Activated effector memory CD4-positive, alpha-beta T cell treated with Interleukin-2 at 50 U/mL for 16 hours (primary cell): ENCODE results near the gene GRPEL2.
A peak's percentile ranks its signal among the peaks of the same experiment; 100 is the strongest.

ENCODE experiments used
- DNase-seq: peaks from one replicate; pipeline ENCODE4 v3.0.0-alpha.2; 2020

Gene GRPEL2

GRCh38 chr5:149320791-149321330, 24.4 kb upstream of the GRPEL2 start:
- DNase-seq, result no peak

DNA sequence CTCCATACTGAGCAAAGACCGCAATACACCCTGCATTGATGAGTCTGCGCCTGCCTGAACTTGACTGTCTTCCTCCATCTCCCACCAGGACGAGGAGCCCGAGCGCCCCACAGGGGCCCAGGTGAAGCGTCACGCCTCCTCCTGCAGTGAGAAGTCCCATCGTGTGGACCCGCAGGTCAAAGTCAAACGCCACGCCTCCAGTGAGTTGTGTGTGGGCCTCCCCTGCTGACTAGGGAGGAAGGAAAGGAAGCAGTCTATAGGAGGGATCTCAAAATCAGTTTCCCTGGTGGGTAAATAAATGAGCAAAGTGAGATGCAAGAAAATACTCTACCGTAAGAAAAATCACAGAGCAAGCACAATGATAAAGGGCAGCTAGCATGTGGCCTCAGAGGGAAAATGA, 22.8 kb upstream of the GRPEL2 start:
- DNase-seq, result no peak

- DNase-seq, result no peak
Measured at GRCh38 chr5:149323210-149323609, 22.1 kb upstream of the GRPEL2 start.

DNA sequence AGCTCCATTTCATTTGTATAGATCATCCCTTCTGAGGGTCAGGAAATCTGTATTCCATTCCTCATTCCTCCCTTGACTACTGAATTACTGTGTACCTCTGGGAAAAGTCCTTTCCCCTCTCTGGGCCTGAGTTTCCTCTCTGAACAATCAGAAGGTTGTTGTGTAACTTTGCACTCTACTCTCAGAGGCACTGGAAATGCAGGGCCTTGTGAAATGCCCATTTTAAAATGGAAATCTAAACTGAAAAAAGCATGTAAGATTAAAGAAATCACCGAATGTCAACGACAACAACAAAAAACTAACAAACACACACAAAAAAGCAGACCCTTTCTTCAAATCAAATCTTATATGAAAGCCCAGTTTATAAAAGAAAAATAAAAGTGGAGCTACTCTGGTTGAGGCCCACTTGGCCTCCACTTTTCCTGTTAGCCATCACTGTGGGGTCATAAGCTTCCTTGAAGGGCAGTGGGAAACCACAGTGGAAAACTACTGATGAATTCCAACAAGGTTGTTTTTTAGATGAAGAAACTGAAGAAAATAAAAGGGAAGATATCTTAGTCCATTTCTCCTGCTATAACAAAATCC, 21.6 kb upstream of the GRPEL2 start:
- no peak for DNase-seq

GRCh38 chr5:149324641-149325040, 20.7 kb upstream of the GRPEL2 start:
- no peak for DNase-seq

DNA sequence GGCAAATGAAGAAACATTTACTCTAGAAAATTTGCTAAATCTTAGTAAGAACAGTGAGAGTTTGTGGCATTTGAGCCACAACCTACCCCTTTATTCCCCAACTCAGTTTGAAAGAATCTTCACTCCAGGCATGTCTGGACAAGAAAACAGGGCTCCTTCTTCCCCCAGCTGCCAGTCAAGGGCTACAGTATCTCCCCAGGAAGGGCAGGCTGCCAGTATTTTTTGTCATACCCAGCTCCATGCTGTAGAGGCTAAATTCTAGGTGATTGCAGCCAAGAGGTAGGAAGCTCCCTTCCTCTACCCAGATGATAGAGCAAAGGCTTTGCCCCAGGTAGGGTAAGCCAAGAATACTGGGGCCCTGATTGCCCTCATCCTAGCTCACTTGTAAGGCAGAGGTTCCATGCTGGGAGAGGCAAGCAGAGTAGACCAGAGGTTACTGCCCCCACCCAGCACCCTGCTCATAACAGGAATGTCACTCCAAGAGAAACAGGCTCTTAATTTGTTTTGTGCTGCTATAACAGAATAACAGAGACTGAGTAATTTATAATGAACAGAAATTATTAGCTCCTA, 20.0 kb upstream of the GRPEL2 start:
- no peak for DNase-seq

- DNase-seq, result no peak
Measured at GRCh38 chr5:149325894-149326293, 19.4 kb upstream of the GRPEL2 start.

DNA sequence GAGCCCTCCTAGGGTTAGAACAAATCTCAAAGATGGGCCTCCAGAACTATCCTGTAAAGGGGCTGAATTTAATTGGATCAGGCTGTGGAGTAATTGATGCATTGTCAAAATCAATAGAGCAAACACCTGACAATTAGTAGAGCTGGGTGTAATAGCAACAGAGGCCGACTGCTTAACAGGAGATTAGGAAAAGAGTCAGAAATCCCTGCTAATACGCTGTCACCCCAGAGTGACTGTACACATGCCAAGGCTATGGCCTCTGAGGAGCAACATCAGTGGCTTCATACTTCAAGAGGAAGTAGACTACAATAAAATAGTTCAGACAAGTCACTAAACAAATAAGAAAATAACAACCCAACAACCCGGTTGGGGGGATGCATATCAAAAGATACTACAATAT, 18.7 kb upstream of the GRPEL2 start:
- DNase-seq, result no peak

GRCh38 chr5:149328177-149328576, 17.1 kb upstream of the GRPEL2 start:
- DNase-seq, result no peak

GRCh38 chr5:149333711-149334443, 11.4 kb upstream of the GRPEL2 start:
- no peak for DNase-seq

- DNase-seq, result no peak
Measured at GRCh38 chr5:149337736-149338135, 7.6 kb upstream of the GRPEL2 start.

DNA sequence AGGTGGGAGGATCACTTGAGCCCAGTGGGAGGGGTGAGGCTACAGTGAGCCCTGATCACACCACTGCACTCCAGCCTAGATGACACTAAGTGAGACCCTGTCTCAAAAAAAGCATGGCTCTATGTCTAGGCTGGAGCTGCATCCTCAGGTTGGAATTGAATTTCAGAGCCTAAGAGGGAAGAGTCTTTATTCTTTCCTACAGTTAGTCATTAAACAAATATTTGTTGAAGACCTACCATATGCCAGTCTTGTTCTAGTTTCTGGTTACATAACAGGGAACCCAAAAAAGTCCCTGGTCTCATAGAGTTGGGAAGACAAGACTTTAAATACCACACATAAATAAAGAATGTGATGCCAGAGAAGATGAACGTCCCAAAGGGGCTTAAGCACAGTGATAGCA, 6.9 kb upstream of the GRPEL2 start:
- DNase-seq, result no peak

GRCh38 chr5:149340920-149341319, 4.4 kb upstream of the GRPEL2 start:
- no peak for DNase-seq

DNA sequence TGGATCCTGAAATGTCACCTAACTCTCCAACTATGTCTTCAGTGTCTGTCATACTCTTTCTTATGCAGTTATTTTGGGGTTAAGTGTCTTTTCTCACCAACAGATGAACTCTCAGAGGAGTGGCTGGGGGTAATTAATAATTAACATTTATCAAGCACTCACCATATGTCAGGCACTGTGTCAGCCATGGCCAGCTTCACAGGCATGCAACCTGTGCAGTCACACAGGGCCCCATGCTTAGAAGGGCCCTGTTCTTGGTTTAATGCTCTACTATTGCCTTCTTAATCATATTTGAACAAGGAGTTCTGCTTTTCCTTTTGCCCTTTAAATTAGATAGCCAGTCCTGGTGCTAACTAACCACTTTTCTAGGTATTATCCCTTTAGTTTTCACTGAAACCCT, 3.4 kb upstream of the GRPEL2 start:
- DNase-seq, result no peak

DNA sequence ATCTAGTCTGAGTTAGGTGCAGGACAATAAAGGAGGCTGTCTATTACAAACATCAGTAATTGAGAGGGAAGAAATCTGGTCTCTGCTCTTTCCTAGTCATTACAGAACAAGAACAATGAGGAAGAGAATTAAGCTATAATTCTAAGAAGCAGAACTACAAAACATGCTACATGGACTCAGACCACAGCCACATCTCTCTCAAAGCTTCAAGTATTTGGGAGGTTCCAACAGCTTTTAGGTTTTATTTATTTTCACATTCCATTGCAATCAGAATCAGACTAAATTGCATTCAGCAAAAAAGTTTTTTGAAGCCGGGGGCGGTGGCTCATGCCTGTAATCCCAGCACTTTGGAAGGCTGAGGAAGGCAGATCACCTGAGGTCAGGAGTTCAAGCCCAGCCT, 1.1 kb upstream of the GRPEL2 start:
- DNase-seq, result no peak

DNA sequence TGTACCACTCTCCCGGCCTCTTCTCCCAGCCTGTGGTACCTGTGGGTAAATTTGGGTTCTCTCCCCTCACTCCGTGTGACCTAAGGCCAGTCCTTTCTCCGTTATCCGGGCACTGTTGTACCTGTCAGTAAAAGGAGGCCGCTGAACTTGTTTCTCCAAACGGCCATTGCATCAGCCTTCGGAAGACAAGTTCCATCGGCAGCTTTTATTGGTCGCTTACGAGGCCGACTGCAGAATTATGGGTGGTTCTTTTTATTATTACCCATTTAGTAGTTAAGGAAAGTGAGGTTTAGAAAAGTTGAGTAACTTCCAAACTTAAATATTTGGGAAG, 558 bp downstream of the GRPEL2 start:
- no peak for DNase-seq

- no peak for DNase-seq
Measured at GRCh38 chr5:149348518-149348917, 3.2 kb downstream of the GRPEL2 start.

DNA sequence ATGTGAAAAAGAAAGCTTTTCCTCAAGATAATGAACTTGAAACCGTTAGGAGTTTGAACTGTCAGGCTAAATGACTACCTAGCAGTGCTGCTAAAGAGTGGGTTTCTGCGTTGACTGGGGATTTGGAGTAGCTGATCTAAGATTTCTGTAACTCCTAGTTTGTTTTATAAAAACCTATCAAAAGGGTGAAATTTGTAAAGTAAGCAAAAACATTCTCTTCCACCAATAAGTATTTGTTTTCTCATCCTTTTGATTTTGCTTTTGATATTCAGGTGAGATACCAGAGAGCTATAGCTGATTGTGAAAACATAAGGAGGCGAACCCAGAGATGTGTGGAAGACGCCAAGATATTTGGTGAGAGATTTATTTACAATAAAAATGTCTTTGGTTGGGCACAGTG, 4.1 kb downstream of the GRPEL2 start:
- DNase-seq, result no peak

GRCh38 chr5:149352169-149352568, 6.9 kb downstream of the GRPEL2 start:
- DNase-seq, result no peak

DNA sequence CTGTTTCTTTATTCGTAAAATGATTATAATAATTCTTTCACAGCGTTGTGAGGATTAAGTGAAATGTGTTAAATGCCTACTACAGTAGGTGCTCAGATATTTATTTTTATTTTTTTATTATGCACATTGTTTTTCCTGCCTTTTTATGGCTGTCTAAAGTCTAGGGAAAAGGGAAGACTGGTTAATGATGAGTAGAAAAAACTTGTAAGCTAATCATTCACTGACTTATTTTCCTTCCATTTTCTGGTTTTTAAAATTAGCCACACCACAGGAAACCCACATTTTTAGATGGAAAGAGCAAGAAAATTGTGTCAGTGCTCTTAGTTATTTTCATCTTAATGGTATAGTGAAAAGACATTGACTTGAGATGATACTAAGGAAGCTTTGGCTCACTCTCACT, 8.6 kb downstream of the GRPEL2 start:
- DNase-seq, result no peak

DNA sequence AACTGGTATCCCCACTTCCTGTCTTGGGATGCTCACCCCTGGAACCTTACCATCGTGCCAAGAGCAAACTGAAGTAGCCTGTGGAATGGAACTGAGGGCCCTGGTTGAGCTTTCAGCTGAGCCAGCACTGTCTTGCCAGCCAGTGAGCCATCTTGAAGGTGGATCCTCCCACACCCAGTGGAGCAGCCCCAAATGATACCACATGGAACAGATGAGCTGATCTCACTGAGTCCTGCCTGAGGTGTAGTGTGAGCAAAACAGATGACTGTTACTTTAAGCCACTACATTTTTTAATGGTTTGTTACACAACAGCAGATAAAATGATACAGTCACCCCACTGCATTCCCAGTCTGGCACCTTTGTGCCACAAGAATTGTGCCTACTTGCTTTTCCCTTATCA, 10.4 kb downstream of the GRPEL2 start:
- DNase-seq, result no peak

DNA sequence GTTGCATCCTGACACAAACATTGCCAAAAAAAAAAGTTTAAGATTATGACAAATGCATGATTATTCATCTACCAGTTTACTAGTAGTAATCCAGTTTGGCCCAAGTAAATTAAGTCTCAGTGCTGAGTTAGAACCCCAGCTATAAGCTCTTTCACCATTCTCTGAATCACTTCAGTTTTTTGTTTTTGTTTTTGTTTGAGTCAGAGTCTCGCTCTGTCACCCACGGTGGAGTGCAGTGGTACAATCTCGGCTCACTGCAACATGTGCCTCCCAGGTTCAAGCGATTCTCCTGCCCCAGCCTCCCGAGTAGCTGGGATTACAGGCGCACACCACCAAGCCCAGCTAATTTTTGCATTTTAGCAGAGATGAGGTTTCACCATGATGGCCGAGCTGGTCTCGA, 11.1 kb downstream of the GRPEL2 start:
- no peak for DNase-seq

DNA sequence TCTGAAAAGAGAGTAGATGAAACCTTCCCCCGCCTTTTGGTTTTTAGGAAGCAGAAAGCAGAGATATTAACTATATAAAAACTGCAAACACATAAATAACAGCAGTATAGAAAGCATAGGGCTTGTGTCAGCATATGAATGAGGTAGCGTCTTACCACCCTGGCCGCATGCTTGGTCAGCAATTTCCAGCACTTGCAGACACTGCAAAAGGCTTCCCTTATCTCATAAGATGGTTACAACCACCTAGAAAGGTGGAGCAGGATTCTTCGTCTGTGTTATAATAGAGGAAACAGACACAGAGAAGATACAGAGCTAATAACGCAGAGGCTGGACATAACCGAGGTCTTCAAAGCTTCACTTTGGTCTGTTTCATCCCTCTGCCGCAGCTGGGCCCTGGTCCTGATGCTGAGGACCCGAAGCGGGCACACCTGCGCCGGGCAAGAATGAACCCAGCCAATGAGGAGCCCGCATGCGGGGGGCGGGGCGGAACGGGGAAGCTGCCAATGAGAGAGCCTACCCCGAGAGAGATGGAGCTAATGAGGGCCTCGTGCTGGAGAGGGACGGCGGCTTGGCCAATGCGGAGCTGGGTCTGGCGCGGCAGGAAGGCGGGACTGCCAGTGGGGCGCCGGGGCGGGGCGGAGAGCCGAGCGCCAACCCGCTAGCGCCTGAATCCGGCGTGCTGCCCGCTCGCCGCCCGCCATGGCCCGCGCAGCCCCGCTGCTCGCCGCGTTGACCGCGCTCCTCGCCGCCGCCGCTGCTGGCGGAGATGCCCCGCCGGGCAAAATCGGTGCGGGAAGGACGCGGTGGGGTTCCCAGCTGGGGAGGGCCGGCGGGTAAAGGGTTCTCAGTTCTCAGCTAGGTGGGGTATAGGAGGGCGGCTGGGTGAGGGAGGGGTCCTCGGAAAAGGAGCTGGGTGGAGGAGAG, 12.3 kb downstream of the GRPEL2 start, which contains the start of gene PCYOX1L:
TSS of gene PCYOX1L (plus strand) at position 677 of the 924 bp plus-strand sequence. CDS start at position 700, 23 bp downstream.
- DNase-seq, result peak; percentile 96
